Measurements from ENCODE around the gene RIN3. TPM values are rescaled to one million over a fixed set of nuclear protein-coding genes. Genes with fewer than 3 reads are reported as not detected.
"Not testable (repeated sequence)": the region's sequence is repeated elsewhere in the genome, so short reads cannot be mapped to it uniquely, and the experiment has no call there.

RIN3 gene
- total RNA-seq, 2 donors from 2014 or later = 6.6 to 11.8 TPM

GRCh38 chr14:92638904-92639303 is 125.3 kb downstream of the RIN3 start:
- Histone ChIP-seq H3K9me3 (no peaks in the 10 kb centered on the region), H3K27ac (no peak overlapping the region), H3K4me3 (no peak overlapping the region), H3K4me1 (no peaks in the 10 kb centered on the region), H3K36me3 (no peaks in the 10 kb centered on the region), H3K27me3 (no peaks in the 10 kb centered on the region)
- TF ChIP-seq CTCF (IDR thresholded peaks at IDR 0.05) = no peak
- no peak for DNase-seq (ENCODE audit: low spot score)

- DNase-seq (ENCODE audit: low spot score) = not testable (repeated sequence)
Observed at GRCh38 chr14:92639472-92640117, 126.0 kb downstream of the RIN3 start.

GRCh38 chr14:92641306-92641705 is 127.7 kb downstream of the RIN3 start:
- Histone ChIP-seq H3K36me3 (no peaks in the 10 kb centered on the region), H3K27me3 (no peaks in the 10 kb centered on the region), H3K4me3 (no peak overlapping the region), H3K27ac (no peak overlapping the region), H3K4me1 (peaks cover 0 to under 1% of the 10 kb centered on the region in 2 donors), H3K9me3 (peaks cover 3 to 5% of the 10 kb centered on the region in 2 donors)
- no peak for TF ChIP-seq CTCF (IDR thresholded peaks at IDR 0.05)
- DNase-seq (ENCODE audit: low spot score) = no peak

More at GRCh38 chr14:92639472-92640117, 126.0 kb downstream of the RIN3 start:
- H3K4me3 ChIP-seq, H3K27me3 ChIP-seq, H3K27ac ChIP-seq, H3K36me3 ChIP-seq, H3K9me3 ChIP-seq, H3K4me1 ChIP-seq: not testable (repeated sequence)

- H3K9me3 ChIP-seq = peaks cover 3 to 5% of the 10 kb centered on the region in 2 donors
- H3K4me3 ChIP-seq = no peak overlapping the region
- no peak for TF ChIP-seq CTCF (IDR thresholded peaks at IDR 0.05)
- DNase-seq (ENCODE audit: low spot score) = no peak
- H3K27ac ChIP-seq = no peak overlapping the region
- no peaks in the 10 kb centered on the region for H3K36me3 ChIP-seq
- no peaks in the 10 kb centered on the region for H3K27me3 ChIP-seq
- H3K4me1 ChIP-seq = peaks cover 0 to 9% of the 10 kb centered on the region in 2 donors
Observed at GRCh38 chr14:92644171-92644969, 130.8 kb downstream of the RIN3 start.

- Histone ChIP-seq H3K4me1 (peaks cover 0 to 9% of the 10 kb centered on the region in 2 donors), H3K27me3 (no peaks in the 10 kb centered on the region), H3K27ac (no peak overlapping the region), H3K9me3 (peaks cover 3 to 5% of the 10 kb centered on the region in 2 donors), H3K4me3 (no peak overlapping the region), H3K36me3 (no peaks in the 10 kb centered on the region)
- no peak for DNase-seq (ENCODE audit: low spot score)
- no peak for TF ChIP-seq CTCF (IDR thresholded peaks at IDR 0.05)
Observed at GRCh38 chr14:92644970-92645515, 131.5 kb downstream of the RIN3 start.

GRCh38 chr14:92645841-92646478 is 132.4 kb downstream of the RIN3 start:
- peaks cover 3 to 5% of the 10 kb centered on the region in 2 donors for H3K9me3 ChIP-seq
- no peaks in the 10 kb centered on the region for H3K36me3 ChIP-seq
- H3K27me3 ChIP-seq = no peaks in the 10 kb centered on the region
- DNase-seq (ENCODE audit: low spot score) = no peak
- H3K4me3 ChIP-seq = no peak overlapping the region
- no peak for TF ChIP-seq CTCF (IDR thresholded peaks at IDR 0.05)
- H3K4me1 ChIP-seq = peaks cover 0 to 9% of the 10 kb centered on the region in 2 donors
- peak overlapping the region in 1 of 2 donors; percentile 35 for H3K27ac ChIP-seq
